Activated naive CD8-positive, alpha-beta T cell treated with anti-CD3 and anti-CD28 coated beads, Interleukin-2, amount 10 ng/mL, durations not matched to agents 7 days and 5 days (primary cell): ENCODE data around the gene CAMK2D. TPM values are rescaled to one million over a fixed set of nuclear protein-coding genes. Genes with fewer than 3 reads are reported as not detected.
A peak's percentile ranks its signal among the peaks of the same experiment; 100 is the strongest.
"Not testable (repeated sequence)": the region's sequence is repeated elsewhere in the genome, so short reads cannot be mapped to it uniquely, and the experiment has no call there.

Source experiments
- ATAC-seq: fragments of 150-1000 bp; cut with Tn5 transposase; one replicate; pipeline ENCODE4 v1.10.0; 2021; ENCODE audit warnings: low read depth, moderate library complexity
- POLR2A ChIA-PET: fragments of 350-600 bp; sonication (Branson Sonifier 250); formaldehyde crosslinking; loops from one replicate; lab custom pipeline; 2021; ENCODE audit warnings: antibody characterized with exemption; lab: Charles Lee
- DNase-seq: peaks from one replicate; pipeline ENCODE4 v3.0.0; 2021
- H3K27ac Mint-ChIP-seq: one replicate; pipeline ENCODE4 v1.8.0; 2022; ENCODE audit warnings: mild to moderate bottlenecking, mixed read lengths
- H3K27me3 Mint-ChIP-seq: one replicate; pipeline ENCODE4 v1.8.0; 2022; ENCODE audit warnings: mild to moderate bottlenecking, moderate library complexity, mixed read lengths
- H3K36me3 Mint-ChIP-seq: one replicate; pipeline ENCODE4 v1.8.0; 2021; ENCODE audit warnings: mild to moderate bottlenecking, mixed read lengths
- H3K4me1 Mint-ChIP-seq: one replicate; pipeline ENCODE4 v1.8.0; 2021; ENCODE audit warnings: mixed read lengths
- H3K4me3 Mint-ChIP-seq: one replicate; pipeline ENCODE4 v1.8.0; 2022; ENCODE audit warnings: mild to moderate bottlenecking, moderate library complexity, mixed read lengths
- H3K9me3 Mint-ChIP-seq: one replicate; pipeline ENCODE4 v1.8.0; 2021; ENCODE audit warnings: mixed read lengths
- total RNA-seq, 2 experiments: library from RNA; stranded (reverse); gene quantifications; one replicate each; pipeline ENCODE4 v1.2.3, GENCODE V29; 2021

Gene CAMK2D
- total RNA-seq, 2 experiments from 2014 or later: 34.8 to 35.5 TPM

DNA sequence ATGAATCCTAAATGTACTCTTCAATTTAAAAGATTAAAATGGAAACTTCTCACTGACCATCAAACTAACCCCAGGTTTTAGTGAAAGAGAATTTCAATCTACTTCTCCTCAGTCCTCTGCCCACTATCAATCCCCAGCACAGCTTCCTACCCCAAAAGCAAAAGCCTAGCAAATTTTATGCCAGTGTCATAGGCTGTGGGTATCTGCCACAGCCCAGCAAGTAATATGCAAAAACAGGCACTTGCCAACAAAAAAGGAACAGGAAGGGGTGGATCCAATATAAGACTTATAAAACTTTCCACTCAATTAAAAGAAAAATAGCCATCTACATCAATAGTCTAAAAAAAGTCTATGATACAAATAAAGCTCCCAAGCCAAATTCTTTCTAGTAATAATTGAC, 22.3 kb downstream of the CAMK2D start:
- Mint-ChIP-seq H3K4me1 (peaks cover 18% of the 10 kb centered on the region), H3K4me3 (no peak overlapping the region), H3K36me3 (peaks cover 41% of the 10 kb centered on the region), H3K27me3 (no peaks in the 10 kb centered on the region), H3K27ac (peak overlapping the region; percentile 18), H3K9me3 (peaks cover 3% of the 10 kb centered on the region)
- ATAC-seq (peak; percentile 54), DNase-seq (no peak)
- POLR2A ChIA-PET: no interaction called here

DNA sequence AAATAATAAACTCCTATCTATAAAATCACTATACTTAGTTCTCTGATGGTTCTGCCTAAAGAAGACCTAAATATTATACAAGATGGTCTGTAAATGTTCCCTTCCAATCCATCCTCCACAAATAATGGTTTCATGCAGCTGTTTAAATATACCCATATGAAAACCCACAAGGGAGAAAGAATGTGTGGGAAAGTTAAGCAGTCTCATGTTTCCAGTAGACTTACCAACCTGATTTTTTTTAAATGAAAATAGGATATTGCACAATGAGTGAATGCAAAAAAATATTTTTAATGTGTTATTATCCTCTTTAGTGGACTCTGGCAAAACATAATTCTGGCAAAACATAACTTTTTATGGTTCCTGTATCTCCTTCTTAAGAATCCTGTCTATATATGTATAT, 23.3 kb downstream of the CAMK2D start:
- H3K4me1 Mint-ChIP-seq: peaks cover 18% of the 10 kb centered on the region
- no peak for ATAC-seq

DNA sequence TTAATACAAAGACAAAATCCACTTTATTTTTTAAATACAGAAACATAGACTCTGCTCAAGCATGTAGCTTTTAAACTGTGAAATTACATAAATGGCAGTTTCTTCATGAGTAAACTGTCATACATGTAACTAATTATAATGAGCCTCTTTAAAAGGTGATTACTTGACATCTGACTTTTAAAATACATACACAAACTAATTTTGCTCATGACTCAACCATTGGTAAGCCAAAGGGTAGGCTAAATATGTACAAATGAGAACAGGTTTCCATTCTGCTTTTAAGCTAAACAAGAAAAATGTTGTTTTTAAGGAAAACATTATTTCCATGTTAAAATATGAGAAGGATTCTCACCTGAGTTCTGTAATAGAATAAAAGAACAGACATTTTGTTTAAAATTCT, 27.9 kb downstream of the CAMK2D start:
- ATAC-seq (no peak), DNase-seq (no peak)
- POLR2A ChIA-PET: interaction anchor here (0.6 kb wide), 2 partner anchors 29 to 140 kb away, joined by 3 to 4 read pairs; no protein-coding TSS in a partner anchor
- Mint-ChIP-seq H3K27ac (no peak overlapping the region), H3K4me1 (peaks cover 9% of the 10 kb centered on the region), H3K4me3 (no peak overlapping the region), H3K9me3 (peaks cover 3% of the 10 kb centered on the region), H3K27me3 (no peaks in the 10 kb centered on the region), H3K36me3 (peaks cover 53% of the 10 kb centered on the region)

More for the DNA sequence above, 23.3 kb downstream of the CAMK2D start:
- no peak overlapping the region for H3K4me3 Mint-ChIP-seq
- POLR2A ChIA-PET: no interaction called here
- no peak overlapping the region for H3K27ac Mint-ChIP-seq
- DNase-seq: no peak
- peaks cover 3% of the 10 kb centered on the region for H3K9me3 Mint-ChIP-seq
- H3K27me3 Mint-ChIP-seq: no peaks in the 10 kb centered on the region
- H3K36me3 Mint-ChIP-seq: peaks cover 47% of the 10 kb centered on the region

GRCh38 chr4:113732967-113733527, 28.5 kb downstream of the CAMK2D start:
- Mint-ChIP-seq H3K4me3 (no peak overlapping the region), H3K27ac (no peak overlapping the region), H3K27me3 (no peaks in the 10 kb centered on the region), H3K9me3 (peaks cover 4% of the 10 kb centered on the region), H3K4me1 (peaks cover 12% of the 10 kb centered on the region), H3K36me3 (peaks cover 56% of the 10 kb centered on the region)
- no peak for ATAC-seq
- POLR2A ChIA-PET: no interaction called here
- DNase-seq: no peak

- Mint-ChIP-seq H3K4me3 (no peak overlapping the region), H3K27me3 (no peaks in the 10 kb centered on the region), H3K9me3 (peaks cover 4% of the 10 kb centered on the region), H3K27ac (no peak overlapping the region), H3K36me3 (peaks cover 44% of the 10 kb centered on the region), H3K4me1 (peaks cover 19% of the 10 kb centered on the region)
- POLR2A ChIA-PET: no interaction called here
- ATAC-seq: no peak
- no peak for DNase-seq
Measured at GRCh38 chr4:113730467-113731216, 30.9 kb downstream of the CAMK2D start.

GRCh38 chr4:113727802-113728201, 33.7 kb downstream of the CAMK2D start:
- POLR2A ChIA-PET: no interaction called here
- H3K27ac Mint-ChIP-seq: no peak overlapping the region

DNA sequence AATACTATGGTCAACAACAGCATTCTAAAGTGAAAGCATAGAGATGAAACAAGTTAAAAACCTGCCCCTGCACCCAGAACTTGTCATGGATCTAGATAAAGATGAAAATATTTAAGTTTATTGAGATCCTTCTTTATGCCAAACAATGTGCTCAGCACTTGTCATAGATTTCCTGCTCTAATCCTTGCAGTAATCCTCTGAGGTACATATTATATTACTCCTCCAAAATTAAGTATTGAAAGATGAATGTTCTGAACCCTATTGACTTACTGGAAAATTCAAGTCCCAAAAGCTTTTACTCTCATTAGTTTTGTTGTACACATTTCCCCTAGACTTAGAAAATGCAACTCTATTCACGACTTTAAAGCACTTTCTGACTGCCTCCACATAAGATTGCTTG, 35.6 kb downstream of the CAMK2D start:
- Mint-ChIP-seq H3K27me3 (no peaks in the 10 kb centered on the region), H3K4me1 (peaks cover 16% of the 10 kb centered on the region), H3K27ac (no peak overlapping the region), H3K9me3 (peaks cover 1% of the 10 kb centered on the region), H3K4me3 (no peak overlapping the region), H3K36me3 (peaks cover 22% of the 10 kb centered on the region)
- ATAC-seq (no peak), DNase-seq (no peak)
- POLR2A ChIA-PET: no interaction called here

More at GRCh38 chr4:113727802-113728201, 33.7 kb downstream of the CAMK2D start:
- peaks cover 1% of the 10 kb centered on the region for H3K9me3 Mint-ChIP-seq
- DNase-seq (no peak), ATAC-seq (no peak)
- H3K4me3 Mint-ChIP-seq: no peak overlapping the region
- H3K36me3 Mint-ChIP-seq: peaks cover 23% of the 10 kb centered on the region
- H3K27me3 Mint-ChIP-seq: no peaks in the 10 kb centered on the region
- peaks cover 17% of the 10 kb centered on the region for H3K4me1 Mint-ChIP-seq

GRCh38 chr4:113718252-113718651, 43.3 kb downstream of the CAMK2D start:
- Mint-ChIP-seq H3K27ac (no peak overlapping the region), H3K4me1 (peaks cover 2% of the 10 kb centered on the region), H3K36me3 (peaks cover 36% of the 10 kb centered on the region), H3K9me3 (peaks cover 1% of the 10 kb centered on the region), H3K27me3 (no peaks in the 10 kb centered on the region), H3K4me3 (no peak overlapping the region)
- DNase-seq (no peak), ATAC-seq (no peak)
- POLR2A ChIA-PET: no interaction called here

DNA sequence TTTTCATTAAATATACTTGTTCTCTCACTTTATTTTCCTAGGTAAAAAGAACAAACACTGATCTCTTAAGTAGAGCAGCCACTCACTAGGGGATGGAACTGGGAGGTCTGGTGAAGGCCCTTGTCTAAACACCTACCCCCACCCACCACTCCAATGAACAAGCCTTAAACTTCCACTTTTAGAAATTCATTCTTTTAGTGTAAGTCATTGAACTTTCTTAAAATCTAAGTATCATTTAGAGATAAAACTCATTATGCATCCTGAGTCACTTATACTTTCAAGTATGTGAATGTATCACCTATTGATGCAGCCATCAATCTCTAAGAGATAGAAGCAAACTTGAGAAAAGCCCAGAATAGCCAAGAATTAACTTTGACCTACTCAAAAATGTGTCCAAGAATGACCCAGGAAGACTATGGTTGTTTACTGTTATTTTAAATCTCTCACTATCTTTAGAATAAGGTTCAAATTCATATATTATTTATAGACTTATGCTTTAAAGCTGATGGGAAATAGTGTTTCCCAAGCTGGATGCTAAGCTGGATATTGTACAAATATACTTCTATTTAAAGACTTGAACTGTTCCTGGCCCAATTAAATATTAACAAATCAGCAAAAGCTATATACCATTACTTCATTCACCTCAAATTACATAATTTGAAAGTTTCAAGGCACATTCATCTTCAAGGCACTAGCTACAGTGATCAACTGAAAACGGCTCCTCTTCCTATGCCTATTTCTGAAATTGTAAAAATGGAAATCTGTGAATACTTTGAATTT, 49.5 kb downstream of the CAMK2D start:
- Mint-ChIP-seq H3K9me3 (no peaks in the 10 kb centered on the region), H3K27ac (no peak overlapping the region), H3K4me3 (no peak overlapping the region), H3K4me1 (peaks cover 3% of the 10 kb centered on the region), H3K27me3 (no peaks in the 10 kb centered on the region), H3K36me3 (peaks cover 28% of the 10 kb centered on the region)
- no peak for DNase-seq
- POLR2A ChIA-PET: no interaction called here
- ATAC-seq: no peak

GRCh38 chr4:113708250-113708649, 53.3 kb downstream of the CAMK2D start:
- Mint-ChIP-seq H3K4me1 (peaks cover 2% of the 10 kb centered on the region), H3K36me3 (peaks cover 18% of the 10 kb centered on the region), H3K4me3 (no peak overlapping the region), H3K27me3 (no peaks in the 10 kb centered on the region), H3K9me3 (no peaks in the 10 kb centered on the region), H3K27ac (no peak overlapping the region)
- DNase-seq (no peak), ATAC-seq (no peak)
- POLR2A ChIA-PET: no interaction called here

DNA sequence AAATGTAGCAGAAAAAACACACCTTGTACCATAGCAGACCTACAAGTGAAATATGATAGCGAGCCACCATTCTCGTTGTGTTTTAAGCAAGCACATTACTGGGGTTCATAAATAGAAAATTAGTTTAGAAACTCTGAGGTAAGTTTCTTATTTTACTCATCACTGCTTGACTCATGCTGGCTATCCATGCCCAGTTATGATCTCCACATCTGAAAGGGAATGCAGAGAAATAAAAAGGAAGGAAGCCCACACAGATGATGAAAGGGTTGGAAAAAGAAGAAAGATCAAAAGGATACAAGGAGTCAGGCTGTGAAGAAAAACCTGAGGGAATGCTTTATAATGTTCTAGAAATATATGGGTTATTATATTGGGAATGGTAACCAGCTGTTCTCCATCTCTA, 54.5 kb downstream of the CAMK2D start:
- H3K4me3 Mint-ChIP-seq: no peak overlapping the region

GRCh38 chr4:113705097-113705496, 56.4 kb downstream of the CAMK2D start:
- POLR2A ChIA-PET: interaction anchor here (0.7 to 1.3 kb wide), 3 partner anchors 11 to 69 kb away, joined by 3 to 5 read pairs (median 4); no protein-coding TSS in a partner anchor

More for the DNA sequence above, 54.5 kb downstream of the CAMK2D start:
- DNase-seq: no peak
- peaks cover 23% of the 10 kb centered on the region for H3K36me3 Mint-ChIP-seq
- H3K27me3 Mint-ChIP-seq: no peaks in the 10 kb centered on the region
- no peaks in the 10 kb centered on the region for H3K9me3 Mint-ChIP-seq
- ATAC-seq: no peak
- POLR2A ChIA-PET: no interaction called here
- H3K27ac Mint-ChIP-seq: no peak overlapping the region
- H3K4me1 Mint-ChIP-seq: peaks cover 4% of the 10 kb centered on the region

GRCh38 chr4:113702596-113702995, 58.9 kb downstream of the CAMK2D start:
- H3K27me3 Mint-ChIP-seq, POLR2A ChIA-PET, ATAC-seq, DNase-seq, H3K27ac Mint-ChIP-seq, H3K9me3 Mint-ChIP-seq, H3K4me1 Mint-ChIP-seq, H3K4me3 Mint-ChIP-seq: not testable (repeated sequence)
- H3K36me3 Mint-ChIP-seq: peaks cover 24% of the 10 kb centered on the region

More at GRCh38 chr4:113705097-113705496, 56.4 kb downstream of the CAMK2D start:
- peaks cover 24% of the 10 kb centered on the region for H3K36me3 Mint-ChIP-seq
- not testable (repeated sequence) for H3K4me3 Mint-ChIP-seq, H3K27ac Mint-ChIP-seq, H3K9me3 Mint-ChIP-seq, DNase-seq, ATAC-seq, H3K27me3 Mint-ChIP-seq, H3K4me1 Mint-ChIP-seq
